ENCODE measurements around the gene STKLD1.
"Not testable (repeated sequence)": the region's sequence is repeated elsewhere in the genome, so short reads cannot be mapped to it uniquely, and the experiment has no call there.

Gene STKLD1

DNA sequence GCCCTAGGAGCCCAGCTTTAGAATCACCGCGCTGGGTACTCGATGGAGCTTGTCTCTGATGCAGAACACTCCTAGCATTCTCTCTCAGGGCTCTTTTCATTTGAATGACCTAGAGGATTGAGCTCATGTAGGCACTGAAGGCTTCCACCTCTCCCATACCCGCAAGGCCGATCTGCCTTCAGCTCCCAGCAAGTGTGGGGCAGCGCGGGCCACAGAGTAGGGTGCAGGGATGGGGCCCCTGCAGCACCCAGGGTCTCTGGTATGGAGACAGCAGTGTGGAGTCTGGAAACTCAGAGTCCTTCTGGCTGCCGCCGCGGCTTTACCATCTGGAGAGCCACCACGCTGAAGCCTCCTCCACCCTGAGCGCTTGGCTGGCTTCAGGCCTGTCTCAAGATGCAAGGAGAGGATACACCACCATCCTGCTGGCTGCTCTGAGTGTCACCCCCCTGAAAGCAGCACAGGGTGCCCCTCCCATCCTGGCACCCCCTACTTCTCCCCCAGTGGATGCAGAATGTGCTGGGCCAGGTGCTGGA is 12.9 kb downstream of the STKLD1 start:
- no peak for DNase-seq

DNA sequence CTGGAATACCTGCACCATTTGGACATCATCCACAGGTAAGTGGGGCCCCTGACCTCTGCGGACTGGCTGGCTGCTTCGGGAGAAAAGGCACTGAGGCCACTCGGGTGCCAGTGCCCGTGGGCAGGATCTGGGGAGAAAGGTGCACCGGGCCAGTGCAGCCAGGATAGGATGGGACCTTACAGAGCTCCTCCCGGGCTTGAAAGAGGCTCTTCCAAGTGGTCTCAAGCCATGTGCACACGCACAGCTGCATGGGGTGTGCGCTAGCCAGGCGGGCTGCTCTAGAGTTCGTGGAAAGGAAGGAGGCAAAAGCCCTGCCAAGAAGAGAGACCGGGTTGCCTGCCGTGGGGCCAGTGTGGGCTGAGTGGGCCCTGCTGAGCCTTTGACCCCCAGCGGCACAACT is 13.4 kb downstream of the STKLD1 start:
- DNase-seq: no peak

DNA sequence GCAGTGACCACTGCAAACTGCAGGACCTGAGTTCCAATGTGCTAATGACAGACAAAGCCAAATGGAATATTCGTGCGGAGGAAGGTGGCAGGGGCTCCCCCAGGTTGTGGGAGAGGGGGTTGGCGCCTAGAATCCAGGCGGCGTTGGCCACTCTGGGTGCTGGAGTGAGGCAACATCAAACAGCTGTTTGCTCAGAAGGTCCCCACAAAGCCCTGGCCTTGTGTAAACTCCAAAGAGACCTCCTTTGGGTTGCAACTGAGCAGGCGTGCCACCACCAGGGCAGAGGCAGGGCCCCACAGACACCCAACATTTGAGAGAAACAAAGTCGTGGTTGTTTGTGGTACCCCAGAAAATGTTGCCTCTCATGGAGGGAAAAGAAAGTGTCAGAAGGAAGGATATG is 14.5 kb downstream of the STKLD1 start:
- DNase-seq: no peak

DNA sequence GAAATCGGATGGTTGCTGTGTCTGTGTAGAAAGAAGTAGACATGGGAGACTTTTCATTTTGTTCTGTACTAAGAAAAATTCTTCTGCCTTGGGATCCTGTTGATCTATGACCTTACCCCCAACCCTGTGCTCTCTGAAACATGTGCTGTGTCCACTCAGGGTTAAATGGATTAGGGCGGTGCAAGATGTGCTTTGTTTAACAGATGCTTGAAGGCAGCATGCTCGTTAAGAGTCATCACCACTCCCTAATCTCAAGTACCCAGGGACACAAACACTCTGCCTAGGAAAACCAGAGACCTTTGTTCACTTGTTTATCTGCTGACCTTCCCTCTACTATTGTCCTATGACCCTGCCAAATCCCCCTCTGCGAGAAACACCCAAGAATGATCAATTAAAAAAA is 15.3 kb downstream of the STKLD1 start:
- DNase-seq: not testable (repeated sequence)

DNA sequence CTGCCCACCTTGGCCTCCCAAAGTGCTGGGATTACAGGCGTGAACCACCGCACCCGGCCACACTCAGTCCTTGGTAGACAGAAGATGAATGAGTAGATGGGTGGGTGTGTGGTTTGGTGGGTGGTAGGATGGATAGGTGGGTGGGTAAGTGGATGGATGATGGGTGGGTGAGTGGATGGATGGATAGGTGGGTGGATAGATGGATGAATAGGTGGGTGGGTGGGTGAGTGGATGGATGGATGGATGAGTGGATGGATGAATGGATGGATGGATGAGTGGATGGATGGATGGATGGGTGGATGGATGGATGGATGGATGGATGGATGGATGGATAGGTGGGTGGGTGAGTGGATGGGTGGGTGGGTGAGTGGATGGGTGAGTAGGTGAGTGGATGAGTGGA is 16.1 kb downstream of the STKLD1 start:
- not testable (repeated sequence) for DNase-seq

DNA sequence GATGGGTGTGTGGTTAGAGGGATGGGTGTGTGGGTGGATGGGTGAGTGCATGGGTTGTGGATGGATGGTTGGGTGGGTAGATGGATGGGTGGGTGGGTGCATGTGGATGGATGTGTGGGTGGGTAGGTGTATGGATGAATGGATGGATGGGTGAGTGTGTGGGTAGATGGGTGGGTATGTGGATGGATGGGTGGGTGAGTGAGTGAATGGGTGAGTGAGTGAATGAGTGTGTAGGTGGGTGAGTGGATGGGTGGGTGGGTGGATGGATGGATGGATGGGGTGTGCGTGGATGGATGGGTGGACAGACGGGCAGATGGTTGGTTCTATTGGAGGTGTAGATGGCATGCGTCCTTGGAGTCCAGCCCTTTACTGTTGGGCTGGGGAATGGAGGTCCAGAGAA is 17.2 kb downstream of the STKLD1 start:
- DNase-seq: no peak

DNA sequence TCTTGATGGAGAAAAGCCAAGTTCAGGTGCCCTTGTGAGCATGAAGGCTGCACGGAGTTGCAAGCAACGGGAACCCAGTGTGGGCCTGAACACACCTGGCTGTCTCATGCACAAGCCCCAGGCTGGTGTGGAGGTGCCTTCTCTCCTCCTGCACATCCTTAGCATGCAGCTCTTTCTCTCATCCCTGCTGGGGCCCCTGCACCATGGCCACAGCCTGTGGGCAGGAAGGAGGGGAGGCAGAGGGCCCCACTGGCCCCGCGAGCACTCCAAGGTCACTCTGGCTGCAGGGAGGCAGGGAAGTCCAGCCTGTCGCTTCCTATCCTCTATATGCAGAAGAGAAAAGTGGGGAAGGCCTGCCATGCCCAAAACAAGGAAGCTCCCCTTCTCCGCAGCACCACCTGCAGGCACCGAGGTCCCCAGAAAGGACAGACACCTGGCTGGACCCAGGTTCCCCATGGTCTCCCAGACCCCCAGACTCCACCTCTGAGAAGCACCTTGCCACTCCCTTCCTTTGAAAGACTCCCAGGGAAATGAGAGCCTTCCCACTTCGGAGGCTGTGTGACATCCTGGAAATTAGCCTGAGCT is 18.6 kb downstream of the STKLD1 start:
- DNase-seq: no peak

DNA sequence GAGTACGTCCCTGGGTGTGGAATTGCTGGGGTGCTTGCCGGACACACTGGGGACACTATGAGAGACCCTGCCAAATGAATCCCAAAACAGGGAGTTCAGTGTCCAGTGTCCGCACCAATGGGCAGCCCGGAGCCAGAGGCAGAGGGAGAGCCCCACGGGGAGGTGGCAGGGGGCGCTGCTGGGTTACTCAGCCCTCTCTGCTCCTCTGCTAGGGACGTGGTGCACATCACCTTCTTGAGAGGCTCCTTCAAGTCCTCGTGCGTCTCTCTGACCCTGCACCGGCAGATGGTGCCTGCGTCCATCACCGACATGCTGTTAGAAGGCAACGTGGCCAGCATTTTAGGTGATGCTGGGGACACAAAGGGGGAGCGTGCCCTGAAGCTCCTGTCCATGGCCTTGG is 20.8 kb downstream of the STKLD1 start:
- no peak for DNase-seq

DNA sequence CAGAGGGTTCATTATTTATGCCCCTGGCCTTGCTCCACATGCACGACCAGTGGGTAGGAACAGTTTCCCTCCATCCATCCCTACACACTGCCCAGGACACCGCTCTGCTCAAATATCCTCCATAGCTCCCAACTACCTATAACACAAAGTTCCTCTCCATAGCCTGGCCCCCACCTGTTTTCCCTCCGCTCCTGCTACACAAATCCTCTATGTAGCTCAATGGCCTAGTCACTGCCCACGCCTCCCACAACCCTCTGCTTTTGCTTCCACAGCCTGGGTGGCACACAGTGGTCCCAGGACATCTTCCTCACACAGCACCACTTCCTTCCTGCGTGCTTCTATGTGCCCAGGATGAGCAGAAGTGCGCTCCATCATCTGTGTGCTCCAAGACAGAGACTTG is 21.2 kb downstream of the STKLD1 start:
- DNase-seq: no peak

DNA sequence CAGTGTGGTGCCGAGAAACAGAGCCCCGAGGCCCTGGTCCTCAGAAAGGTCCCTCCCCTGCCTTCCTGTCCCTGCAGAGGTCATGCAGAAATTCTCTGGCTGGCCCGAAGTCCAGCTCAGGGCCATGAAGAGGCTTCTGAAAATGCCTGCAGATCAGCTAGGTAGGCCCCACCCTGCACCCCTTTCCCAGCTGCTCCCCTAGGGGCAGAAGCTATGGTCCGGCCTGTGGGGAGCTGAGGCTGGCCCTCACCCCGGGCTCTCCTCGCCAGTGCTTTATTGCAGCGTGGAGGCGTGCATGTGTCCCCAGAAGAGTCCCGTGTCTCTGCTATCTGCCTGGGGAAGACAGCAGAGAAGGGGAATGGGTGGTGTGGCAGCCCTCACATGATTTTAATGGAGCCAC is 21.7 kb downstream of the STKLD1 start:
- no peak for DNase-seq

DNA sequence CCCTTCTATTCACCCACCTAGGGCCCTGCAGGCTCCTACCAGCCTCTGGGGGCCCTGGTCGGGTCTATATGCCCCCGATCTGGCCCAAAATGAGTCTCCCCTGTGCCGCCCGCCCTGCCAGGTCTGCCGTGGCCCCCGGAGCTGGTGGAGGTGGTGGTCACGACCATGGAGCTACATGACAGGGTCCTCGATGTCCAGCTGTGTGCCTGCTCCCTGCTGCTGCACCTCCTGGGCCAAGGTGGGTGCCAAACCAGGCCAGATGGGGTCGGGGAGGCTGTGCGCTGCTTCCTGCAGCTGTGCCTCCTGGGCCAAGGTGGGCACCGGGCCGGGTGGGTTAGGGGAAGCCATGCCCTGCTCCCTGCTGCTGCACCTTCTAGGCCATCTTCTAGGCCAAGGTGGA is 24.1 kb downstream of the STKLD1 start:
- no peak for DNase-seq

DNA sequence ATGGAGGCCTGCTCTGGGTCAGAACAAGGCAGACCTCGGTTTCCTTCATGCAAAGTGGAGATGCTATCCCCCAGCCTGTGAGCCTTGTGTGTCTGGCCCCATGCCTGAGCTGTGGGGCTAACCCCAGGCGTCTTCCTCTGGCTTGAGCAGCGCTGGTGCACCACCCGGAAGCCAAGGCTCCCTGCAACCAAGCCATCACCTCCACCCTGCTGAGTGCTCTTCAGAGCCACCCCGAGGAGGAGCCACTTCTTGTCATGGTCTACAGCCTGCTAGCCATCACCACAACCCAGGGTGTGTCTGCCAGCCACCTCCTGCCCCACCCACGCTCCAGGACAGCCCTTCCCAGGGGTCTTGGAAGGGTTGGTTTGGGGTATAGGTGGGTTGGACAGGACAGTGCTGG is 25.4 kb downstream of the STKLD1 start:
- DNase-seq: no peak

DNA sequence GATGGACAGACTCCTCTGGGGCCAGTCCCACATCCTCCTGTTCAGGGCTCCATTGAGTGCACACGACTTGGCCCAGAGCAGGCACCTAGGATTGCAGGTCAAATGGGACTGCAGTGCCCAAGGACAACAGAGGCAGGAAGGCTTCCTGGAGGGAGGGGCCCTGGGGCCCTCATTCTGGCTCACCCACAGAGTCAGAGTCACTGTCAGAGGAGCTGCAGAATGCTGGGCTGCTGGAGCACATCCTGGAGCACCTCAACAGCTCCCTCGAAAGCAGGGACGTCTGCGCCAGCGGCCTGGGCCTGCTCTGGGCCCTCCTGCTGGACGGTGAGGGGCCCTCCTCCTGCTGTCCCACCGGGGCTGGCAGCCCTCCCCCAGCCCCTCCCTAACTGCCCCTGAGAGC is 26.5 kb downstream of the STKLD1 start:
- no peak for DNase-seq

DNA sequence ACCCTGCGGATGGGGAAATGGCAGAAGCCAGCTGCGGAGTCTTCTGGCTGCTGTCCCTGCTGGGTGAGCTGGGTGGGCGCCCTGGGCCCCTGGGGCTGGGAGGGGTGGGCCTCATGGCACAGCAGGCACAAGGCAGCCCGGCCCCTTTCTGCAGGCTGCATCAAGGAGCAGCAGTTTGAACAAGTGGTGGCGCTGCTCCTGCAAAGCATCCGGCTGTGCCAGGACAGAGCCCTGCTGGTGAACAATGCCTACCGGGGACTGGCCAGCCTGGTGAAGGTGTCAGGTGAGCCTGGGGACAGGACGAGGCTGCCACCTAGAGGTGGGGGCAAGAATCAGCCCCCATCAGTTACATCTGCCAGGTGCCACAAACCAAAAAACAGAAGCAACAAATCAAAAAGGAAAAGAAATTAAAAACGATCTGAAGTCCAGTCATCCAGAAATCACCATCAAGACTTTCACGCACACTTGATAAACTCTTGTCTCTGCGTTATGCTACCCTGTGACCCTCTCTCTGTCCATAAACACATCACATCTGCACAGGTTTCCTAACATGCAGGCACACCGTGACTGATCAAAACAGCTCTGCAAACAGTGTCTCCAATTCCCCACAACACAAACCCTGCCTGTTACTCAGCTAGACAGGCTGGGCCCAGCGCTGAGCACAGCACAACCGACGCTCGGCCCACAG is 27.7 kb downstream of the STKLD1 start:
- no peak for DNase-seq

DNA sequence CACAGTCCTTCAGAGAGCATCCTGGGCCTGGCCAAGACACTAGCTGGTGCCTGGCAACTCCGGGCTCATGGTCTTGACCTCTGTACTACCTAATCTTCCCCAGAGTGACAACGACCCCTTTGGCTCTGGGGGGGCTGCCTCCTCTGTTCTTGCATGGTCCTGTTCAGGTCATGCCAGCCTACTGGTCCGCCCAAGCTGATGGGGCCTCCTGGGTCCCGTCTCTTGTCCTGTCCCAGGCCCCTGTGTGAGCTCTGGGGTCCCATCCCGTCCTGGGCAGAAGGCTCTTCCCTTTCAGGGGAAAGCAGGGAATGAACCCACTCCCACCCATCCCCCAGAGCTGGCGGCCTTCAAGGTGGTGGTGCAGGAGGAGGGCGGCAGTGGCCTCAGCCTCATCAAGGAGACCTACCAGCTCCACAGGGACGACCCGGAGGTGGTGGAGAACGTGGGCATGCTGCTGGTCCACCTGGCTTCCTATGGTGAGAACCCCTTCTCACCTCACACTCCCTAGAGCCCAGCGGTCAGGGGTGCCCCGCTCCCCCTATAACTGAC is 28.4 kb downstream of the STKLD1 start:
- DNase-seq: no peak

DNA sequence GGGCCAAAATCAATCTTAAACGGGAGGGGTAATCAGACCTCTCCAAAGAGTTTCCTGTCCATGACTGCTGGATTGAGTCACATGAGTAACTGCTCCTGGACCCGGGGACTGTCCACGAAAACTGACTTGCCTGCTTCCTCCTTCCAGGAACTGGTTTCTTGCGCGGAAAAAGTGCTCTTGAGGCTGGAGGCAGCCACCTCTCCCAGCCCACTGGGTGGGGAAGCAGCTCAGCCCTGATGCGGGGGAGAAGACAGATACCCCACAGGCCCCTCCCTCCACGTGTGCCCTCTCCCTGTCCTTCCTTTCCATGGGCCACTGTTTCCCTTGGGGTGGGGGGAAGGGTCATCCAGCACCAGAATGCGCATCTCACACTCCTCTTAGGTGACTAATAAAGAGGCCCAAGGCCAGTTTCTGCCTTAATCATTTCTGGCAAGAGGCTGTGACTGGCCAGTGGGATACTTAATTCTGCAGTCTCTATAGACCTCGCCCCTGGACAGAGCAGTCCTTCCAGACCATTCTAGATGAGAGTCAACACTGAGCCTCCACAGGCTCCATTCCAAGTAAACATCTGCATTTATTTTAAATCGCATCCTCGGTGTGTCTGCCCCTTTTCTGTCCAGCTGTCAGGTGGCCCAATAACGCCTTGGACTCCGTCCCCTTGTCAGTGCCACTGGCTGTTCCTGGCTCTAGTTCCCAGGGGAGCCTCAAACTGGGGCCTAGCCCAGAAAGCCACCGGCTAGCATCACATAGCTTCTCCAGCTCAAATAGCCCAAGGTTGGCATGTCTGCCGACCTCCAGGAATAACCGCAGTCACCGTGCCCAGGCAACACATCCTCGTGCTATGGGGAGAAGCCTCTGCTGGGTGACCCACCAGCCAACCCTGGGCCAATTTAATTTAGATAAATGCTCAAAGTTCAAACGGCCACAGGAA is 29.6 kb downstream of the STKLD1 start:
- no peak for DNase-seq

DNA sequence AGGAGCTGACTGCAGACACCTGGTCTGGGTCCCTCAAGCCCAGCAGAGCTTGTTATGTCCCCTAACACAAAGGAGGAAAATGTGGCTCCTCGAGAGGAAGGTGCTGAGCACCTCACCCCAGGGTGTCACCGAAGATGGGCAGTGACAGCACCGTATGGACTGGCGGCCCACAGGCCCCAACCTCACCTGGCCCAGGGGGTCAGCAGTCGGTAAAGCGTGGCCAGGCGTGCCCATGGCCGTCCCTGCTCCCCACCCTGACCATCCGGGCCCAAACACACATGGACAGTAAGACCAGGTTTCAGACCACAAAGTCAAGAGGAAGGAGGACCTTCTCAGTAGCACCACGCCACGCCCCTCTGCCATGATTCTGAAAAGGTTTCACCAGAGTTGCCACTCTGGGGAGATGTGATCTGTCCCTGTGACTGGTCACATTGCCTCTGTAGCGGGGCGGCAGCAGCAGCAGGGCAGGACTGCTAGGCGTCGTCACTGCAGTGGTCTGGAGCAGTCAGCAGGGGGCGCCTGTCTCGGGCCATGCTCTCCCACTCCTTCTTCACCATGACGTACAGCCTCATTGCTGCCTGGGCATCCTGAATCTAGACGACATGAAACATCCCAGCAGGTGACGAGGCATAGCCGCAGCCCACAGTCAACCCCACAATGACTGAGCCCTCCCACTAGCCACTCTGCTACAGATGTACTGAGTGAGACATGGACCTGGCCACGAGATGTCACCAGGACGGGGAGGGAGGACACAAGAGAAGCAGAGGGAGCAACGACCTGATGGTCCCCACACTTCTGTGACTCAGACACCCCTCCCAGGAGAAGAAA is 30.5 kb downstream of the STKLD1 start:
- DNase-seq: peak; percentile 37

DNA sequence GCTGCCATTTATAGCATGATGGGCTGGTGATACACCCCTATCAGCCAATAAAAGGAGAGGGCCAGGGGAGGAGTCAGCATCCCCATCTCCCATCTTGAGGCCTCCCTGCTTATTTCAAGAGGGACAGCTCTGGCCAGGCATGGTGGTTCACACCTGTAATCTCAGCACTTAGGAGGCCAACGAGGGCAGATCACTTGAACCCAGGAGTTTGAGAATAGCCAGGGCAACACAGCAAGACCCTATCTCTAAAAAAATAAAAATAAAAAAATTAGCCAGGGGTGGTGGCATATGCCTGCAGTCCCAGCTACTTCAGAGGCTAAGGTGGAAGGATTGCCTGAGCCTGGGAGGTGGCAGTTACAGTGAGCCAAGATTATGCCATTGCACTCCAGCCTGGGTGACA is 31.9 kb downstream of the STKLD1 start:
- DNase-seq: no peak

DNA sequence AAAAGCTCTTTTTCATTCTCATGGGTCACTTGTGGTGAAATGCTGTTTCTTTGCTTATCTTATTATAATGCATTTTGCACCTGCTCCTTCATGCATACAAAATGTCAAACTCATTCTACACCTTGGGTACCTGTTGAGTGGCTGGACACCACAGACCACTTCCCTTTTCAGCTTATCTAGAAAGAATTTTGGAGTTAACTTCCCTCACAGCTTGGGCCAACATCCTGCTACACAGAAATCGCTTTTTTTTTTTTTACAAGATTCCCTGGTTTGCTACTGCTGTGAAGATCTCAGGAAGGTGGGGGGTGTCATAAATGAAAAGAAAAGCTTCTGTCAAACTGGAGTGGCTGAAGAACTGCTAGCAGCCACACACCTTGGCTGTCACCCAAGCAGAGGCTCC is 39.0 kb downstream of the STKLD1 start:
- no peak for DNase-seq

DNA sequence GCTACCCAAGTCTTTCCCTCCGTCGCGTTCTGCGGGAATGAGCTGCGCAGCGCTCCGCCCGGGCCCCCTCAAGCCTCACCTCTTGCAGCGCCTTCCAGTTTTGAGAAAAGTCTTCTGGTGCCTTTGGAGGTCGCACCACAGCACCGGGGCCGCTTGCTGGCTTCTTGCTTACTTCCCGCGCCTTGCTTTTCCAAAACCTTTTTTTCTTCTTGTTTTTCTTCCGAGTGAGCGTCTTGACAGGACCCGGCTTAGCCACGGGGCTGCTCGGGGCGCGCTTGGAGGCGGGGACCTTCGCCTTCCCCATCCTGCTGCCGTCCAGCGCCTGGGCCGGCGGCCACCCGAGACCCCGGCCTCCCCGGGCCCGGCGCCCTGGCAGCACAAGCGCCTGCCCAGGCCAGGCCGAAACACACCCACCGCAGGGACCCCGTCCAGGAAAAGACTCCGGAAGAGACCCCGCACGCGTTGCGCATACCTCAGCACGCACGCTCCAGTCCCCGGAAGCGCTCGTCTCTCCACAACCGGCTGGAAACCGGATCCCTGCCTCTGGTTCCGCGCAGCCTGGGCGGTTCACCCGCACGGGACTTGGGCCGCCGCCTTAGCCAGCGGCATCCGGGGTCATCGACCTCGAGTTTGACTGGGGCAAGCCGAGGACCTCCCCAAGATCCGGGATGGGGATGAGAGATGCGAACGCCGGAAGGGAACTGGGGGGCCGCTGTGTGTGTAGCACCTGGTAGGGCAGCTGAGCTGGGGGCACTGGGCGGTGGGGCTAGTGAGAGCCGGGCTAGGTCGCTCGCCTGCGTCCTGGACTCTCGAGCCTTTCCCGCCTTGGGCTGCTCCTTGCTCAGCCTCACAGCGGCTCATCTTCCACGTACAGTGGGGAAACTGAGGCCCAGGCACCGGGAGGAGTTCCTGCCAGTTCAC is 41.6 kb downstream of the STKLD1 start, which contains the start of gene REXO4:
TSS of gene REXO4 (minus strand) at position 470 of the 921 bp plus-strand sequence. CDS start at position 304, 166 bp downstream.
- peak; percentile 59 for DNase-seq

DNA sequence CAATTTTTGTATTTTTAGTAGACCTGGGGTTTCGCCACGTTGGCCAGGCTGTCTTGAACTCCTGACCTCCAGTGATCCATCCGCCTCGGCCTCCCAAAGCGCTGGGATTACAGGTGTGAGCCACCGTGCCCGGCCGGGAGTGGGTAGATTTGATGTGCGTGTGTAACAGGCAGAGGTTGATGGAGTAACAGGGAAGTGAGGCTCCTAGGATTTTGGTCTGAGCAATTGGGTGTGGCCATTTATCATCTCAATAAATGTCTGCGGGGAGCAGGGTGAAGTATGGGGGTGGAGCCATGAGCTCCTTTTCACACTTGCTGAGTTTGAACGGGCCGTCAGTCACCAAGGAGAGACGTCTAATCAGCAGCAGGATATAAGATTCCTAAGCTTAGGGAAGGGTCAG is 42.8 kb downstream of the STKLD1 start:
- DNase-seq: no peak

Data from activated gamma-delta T cell (primary cell).